ENCODE measurements around the gene TRPM3.

The TRPM3 gene

DNA sequence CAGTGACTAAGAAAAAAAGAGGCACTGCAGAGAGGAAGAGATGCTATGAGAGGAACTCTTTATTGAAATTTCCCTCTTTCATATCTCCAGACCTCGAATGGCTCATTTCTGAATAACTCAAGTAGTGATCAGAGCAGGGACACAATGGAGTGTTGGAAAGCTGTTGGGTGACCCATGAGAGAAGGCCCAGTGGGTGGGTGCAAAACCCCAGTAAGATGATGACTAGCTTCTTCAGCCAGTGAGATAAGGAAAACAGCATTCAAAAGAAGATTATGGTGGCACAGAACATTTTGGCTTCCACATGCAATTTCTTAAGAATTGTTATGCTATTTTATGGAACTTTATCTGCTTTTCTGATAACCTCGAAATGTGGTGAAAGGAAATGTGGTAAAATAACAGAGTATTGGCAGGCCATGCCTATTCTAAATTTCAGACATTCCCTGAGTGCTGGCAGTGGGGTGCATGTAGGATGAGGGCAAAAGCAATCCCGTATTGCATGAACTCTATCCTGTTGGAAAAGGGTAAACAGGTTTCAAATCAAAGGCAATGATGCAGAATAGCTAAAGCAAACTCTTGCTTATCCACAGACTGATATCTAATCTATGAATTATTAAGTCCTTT is 579.0 kb downstream of the TRPM3 start:
- CTCF ChIA-PET: no interaction called here
- no peak for DNase-seq (ENCODE audit: extremely low spot score)
- POLR2A ChIA-PET: no interaction called here
- TF ChIP-seq, protein P1, sequence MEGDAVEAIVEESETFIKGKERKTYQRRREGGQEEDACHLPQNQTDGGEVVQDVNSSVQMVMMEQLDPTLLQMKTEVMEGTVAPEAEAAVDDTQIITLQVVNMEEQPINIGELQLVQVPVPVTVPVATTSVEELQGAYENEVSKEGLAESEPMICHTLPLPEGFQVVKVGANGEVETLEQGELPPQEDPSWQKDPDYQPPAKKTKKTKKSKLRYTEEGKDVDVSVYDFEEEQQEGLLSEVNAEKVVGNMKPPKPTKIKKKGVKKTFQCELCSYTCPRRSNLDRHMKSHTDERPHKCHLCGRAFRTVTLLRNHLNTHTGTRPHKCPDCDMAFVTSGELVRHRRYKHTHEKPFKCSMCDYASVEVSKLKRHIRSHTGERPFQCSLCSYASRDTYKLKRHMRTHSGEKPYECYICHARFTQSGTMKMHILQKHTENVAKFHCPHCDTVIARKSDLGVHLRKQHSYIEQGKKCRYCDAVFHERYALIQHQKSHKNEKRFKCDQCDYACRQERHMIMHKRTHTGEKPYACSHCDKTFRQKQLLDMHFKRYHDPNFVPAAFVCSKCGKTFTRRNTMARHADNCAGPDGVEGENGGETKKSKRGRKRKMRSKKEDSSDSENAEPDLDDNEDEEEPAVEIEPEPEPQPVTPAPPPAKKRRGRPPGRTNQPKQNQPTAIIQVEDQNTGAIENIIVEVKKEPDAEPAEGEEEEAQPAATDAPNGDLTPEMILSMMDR (IDR thresholded peaks at IDR 0.05; ENCODE audit: control extremely low read depth, extremely low read depth, low read depth, missing control alignments): no peak

DNA sequence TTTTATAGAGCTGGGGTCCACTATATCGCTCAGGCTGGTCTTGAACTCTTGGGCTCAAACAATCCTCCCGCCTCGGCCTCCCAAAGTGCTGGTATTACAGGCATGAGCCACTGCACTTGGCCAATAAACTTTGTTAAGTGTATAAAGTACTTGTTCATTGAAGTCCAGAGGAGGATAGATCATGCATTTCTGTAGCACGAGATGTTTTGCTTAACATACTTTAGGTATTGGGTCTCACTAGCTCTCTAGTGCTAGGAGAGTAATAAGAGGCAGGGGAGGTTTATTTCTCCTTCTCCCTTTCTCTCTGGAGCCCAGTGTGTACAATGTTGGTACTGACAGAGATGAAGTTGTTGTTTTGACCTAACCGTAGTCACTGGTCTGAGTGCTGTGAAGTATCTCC is 581.4 kb downstream of the TRPM3 start:
- TF ChIP-seq, protein P1 (IDR thresholded peaks at IDR 0.05; ENCODE audit: control extremely low read depth, extremely low read depth, low read depth, missing control alignments): no peak
- ChIA-PET POLR2A (no interaction called here), CTCF (interaction anchor here (0.8 to 1.4 kb wide), 2 partner anchors 9 to 17 kb away, joined by 3 to 4 read pairs; no protein-coding TSS in a partner anchor)
- DNase-seq (ENCODE audit: extremely low spot score): no peak

DNA sequence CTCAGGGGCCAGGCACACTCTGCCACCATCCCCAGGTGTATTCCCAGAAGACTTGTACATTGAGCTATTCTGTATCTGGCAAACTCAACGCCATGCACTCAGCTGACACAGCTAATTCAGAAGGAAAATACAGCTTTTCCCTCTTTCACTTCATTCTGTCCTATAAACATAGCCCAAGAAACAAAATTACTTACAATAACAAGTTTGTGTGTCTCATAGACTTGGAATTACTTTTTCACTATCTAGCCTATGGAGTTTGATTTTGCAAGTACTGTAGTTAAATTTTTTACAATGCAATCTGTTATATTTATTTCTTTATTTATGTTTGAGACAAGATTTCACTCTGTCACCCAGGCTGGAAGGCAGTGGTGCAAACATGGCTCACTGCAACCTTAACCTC is 581.9 kb downstream of the TRPM3 start:
- ChIA-PET CTCF (interaction anchor here (1.4 kb wide), 1 partner anchor 10 kb away, joined by 4 read pairs; no protein-coding TSS in a partner anchor), POLR2A (no interaction called here)
- no peak for DNase-seq (ENCODE audit: extremely low spot score)
- TF ChIP-seq, protein P1 (IDR thresholded peaks at IDR 0.05; ENCODE audit: control extremely low read depth, extremely low read depth, low read depth, missing control alignments): no peak

- TF ChIP-seq, protein P1 (IDR thresholded peaks at IDR 0.05; ENCODE audit: control extremely low read depth, extremely low read depth, low read depth, missing control alignments): no peak
- CTCF ChIA-PET: interaction anchor here (1.4 kb wide), 1 partner anchor 10 kb away, joined by 4 read pairs; no protein-coding TSS in a partner anchor
- DNase-seq (ENCODE audit: extremely low spot score): no peak
- POLR2A ChIA-PET: no interaction called here
Measured at GRCh38 chr9:70539001-70539400, 582.4 kb downstream of the TRPM3 start.

DNA sequence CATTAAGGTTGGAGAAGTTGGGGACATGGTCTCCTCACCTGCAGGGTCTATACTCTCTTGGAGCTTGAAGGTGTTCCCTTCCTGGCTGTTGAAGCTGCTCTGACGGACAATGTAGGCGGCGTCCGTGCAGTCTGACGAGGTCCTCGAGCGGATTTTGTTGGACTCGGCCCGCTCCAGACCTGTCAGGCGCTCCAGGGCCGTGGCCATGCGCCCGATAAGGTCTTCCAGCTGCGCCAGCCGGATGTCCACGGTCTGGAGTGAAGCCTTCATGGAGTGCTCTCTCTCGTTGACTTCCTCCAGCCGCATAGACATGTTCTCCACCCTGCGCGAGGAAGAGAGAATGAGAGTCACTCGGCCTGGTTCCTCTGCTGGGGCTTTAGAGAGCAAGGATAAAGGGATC is 584.3 kb downstream of the TRPM3 start:
- ChIA-PET POLR2A (no interaction called here), CTCF (interaction anchor here (1.2 kb wide), 1 partner anchor 24 kb away, joined by 3 read pairs; no protein-coding TSS in a partner anchor)
- no peak for DNase-seq (ENCODE audit: extremely low spot score)
- TF ChIP-seq, protein P1 (IDR thresholded peaks at IDR 0.05; ENCODE audit: control extremely low read depth, extremely low read depth, low read depth, missing control alignments): no peak

DNA sequence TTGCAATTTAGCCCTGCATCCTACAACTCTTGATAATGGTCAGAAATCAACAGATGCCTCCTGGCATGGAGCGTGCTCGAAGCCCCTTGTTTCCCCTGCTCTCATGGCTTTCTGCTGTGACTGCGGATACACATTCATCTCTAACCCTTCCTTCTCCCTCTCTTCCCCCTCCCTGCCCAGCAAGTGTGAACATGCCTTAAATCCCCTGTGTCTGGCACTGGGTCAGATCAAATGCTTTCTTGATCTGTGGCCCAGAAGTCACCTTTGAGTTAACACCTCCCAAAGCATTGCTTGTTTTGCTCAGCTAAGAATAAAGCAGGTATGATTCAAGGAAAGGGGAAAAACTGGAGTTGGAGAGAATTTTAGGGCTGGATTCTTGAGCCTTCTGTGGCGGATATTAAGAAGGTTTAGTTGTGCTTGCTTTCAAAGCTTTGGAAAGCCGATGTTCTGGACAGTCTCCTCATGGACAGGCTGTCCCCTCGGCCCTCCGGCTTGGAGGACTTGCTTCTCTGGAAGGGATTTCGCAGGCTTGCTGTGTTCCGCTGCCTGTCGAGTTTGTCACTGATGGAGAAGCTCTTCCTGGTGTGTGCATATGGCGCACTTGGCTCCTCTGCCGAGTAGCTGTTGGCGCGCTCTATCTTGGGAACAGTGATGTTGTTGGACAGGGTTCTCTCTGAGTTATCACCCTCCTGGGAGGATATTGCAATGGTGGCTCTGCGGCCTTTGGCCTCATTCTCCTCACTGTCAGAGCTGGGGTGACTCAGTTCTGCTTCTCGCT is 585.7 kb downstream of the TRPM3 start:
- CTCF ChIA-PET: interaction anchor here (0.7 to 1.2 kb wide), 3 partner anchors 9 to 67 kb away, joined by 3 read pairs; no protein-coding TSS in a partner anchor
- TF ChIP-seq, protein P1 (IDR thresholded peaks at IDR 0.05; ENCODE audit: control extremely low read depth, extremely low read depth, low read depth, missing control alignments): no peak
- DNase-seq (ENCODE audit: extremely low spot score): no peak
- POLR2A ChIA-PET: no interaction called here
